Uterus (tissue), 4 donors: Measurements from ENCODE around the gene LCN10. TPM values are rescaled to one million over a fixed set of nuclear protein-coding genes. Genes with fewer than 3 reads are reported as not detected.

ENCODE experiments used
- DNase-seq, 2 donors: peaks; one replicate each; pipeline ENCODE4 v3.0.0-alpha.2; 2019 to 2020
- H3K27ac ChIP-seq, 2 donors: fragments of 200-600 bp; sonication (generic); 1 replicate in 1 of 2; 2 replicates in 1 of 2; pipeline ENCODE4 v1.5.1; 2016 to 2018
- H3K27me3 ChIP-seq, 2 donors: fragments of 200-600 bp; sonication (generic); one replicate each; pipeline ENCODE4 v1.5.1; 2018 to 2019; ENCODE audit warnings: control low read depth in 1 of 2
- H3K36me3 ChIP-seq, 2 donors: fragments of 200-600 bp; sonication (generic); one replicate each; pipeline ENCODE4 v1.5.1; 2019; ENCODE audit warnings: control low read depth in 1 of 2
- H3K4me1 ChIP-seq, 2 donors: fragments of 200-600 bp; sonication (generic); one replicate each; pipeline ENCODE4 v1.5.1; 2018 to 2019; ENCODE audit warnings: control low read depth in 1 of 2
- H3K4me3 ChIP-seq, 2 donors: fragments of 200-600 bp; sonication (generic); 1 replicate in 1 of 2; 2 replicates in 1 of 2; pipeline ENCODE4 v1.5.1; 2018 to 2019; ENCODE audit warnings: mild to moderate bottlenecking in 1 of 2
- H3K9me3 ChIP-seq, 2 donors: fragments of 200-600 bp; sonication (generic); one replicate each; pipeline ENCODE4 v1.5.1; 2019; ENCODE audit warnings: control low read depth in 1 of 2
- POLR2A ChIP-seq, 2 donors: fragments of 450-650 bp; IDR thresholded peaks; one replicate each; pipeline ENCODE4 v1.6.1; 2016; ENCODE audit warnings: antibody characterized with exemption in 2 of 2, mild to moderate bottlenecking in 1 of 2, moderate library complexity in 1 of 2
- intact Hi-C: fragments of 100-400 bp; cut with DNase I; formaldehyde crosslinking; loops from one replicate; pipeline ENCODE4 v1.15.1; 2023; ENCODE audit warnings: low total_unique reads
- total RNA-seq, 4 donors: library from RNA; depleted of rRNA in 3 of 4; stranded (reverse); fragments of >200 nt in 3 of 4; gene quantifications; one replicate each; pipeline versions ENCODE4 v1.1.0 to v1.2.4, GENCODE V29; 2014 to 2023
- TF ChIP-seq, protein P1 (sequence below), 4 experiments: fragments of 200-600 bp in 2 of 4; fragments of 450-650 bp in 2 of 4; sonication (generic) in 2 of 4; IDR thresholded peaks; one replicate each; pipeline ENCODE4 v1.5.1; 2016 to 2019; ENCODE audit warnings: antibody characterized with exemption in 4 of 4, mild to moderate bottlenecking in 2 of 4, moderate library complexity in 1 of 4
- donor health status: DM: yes; HTN: yes; CAD: no.

Gene LCN10
- total RNA-seq, 4 donors from 2014 or later, result 0.55 to 81.4 (median 20.4) TPM

DNA sequence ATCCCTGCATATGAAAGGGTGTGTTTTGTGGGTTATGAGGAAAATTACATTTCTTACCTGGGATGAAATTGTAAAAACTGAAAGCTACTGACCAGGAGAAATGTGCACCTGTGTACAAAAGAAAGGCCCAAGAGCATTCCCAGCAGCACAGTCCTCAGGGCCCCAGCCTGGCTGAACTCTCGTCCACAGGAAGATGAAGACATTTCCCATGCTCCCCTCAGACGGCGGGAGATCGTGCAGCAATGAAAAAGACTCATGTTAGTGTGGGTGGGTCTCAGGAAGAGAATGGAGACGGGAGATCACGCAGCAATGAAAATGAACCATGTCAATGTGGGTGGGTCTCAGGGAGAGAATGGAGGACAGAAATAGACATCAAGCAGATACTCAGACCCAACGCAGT is 34.2 kb upstream of the LCN10 start:
- no peaks in the 10 kb centered on the region for H3K27me3 ChIP-seq
- no peaks in the 10 kb centered on the region for H3K9me3 ChIP-seq
- intact Hi-C loops, result no loop called here
- no peaks in the 10 kb centered on the region for H3K36me3 ChIP-seq
- TF ChIP-seq, protein P1, sequence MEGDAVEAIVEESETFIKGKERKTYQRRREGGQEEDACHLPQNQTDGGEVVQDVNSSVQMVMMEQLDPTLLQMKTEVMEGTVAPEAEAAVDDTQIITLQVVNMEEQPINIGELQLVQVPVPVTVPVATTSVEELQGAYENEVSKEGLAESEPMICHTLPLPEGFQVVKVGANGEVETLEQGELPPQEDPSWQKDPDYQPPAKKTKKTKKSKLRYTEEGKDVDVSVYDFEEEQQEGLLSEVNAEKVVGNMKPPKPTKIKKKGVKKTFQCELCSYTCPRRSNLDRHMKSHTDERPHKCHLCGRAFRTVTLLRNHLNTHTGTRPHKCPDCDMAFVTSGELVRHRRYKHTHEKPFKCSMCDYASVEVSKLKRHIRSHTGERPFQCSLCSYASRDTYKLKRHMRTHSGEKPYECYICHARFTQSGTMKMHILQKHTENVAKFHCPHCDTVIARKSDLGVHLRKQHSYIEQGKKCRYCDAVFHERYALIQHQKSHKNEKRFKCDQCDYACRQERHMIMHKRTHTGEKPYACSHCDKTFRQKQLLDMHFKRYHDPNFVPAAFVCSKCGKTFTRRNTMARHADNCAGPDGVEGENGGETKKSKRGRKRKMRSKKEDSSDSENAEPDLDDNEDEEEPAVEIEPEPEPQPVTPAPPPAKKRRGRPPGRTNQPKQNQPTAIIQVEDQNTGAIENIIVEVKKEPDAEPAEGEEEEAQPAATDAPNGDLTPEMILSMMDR (IDR thresholded peaks at IDR 0.05), result no peak
- TF ChIP-seq POLR2A (IDR thresholded peaks at IDR 0.05), result no peak
- no peaks in the 10 kb centered on the region for H3K4me1 ChIP-seq
- H3K27ac ChIP-seq, result no peak overlapping the region
- H3K4me3 ChIP-seq, result no peak overlapping the region
- no peak for DNase-seq

- H3K4me3 ChIP-seq, result no peak overlapping the region
- intact Hi-C loops, result no loop called here
- H3K4me1 ChIP-seq, result no peaks in the 10 kb centered on the region
- H3K9me3 ChIP-seq, result no peaks in the 10 kb centered on the region
- H3K27me3 ChIP-seq, result no peaks in the 10 kb centered on the region
- TF ChIP-seq POLR2A (IDR thresholded peaks at IDR 0.05), result no peak
- TF ChIP-seq, protein P1 (IDR thresholded peaks at IDR 0.05), result no peak
- no peak for DNase-seq
- no peak overlapping the region for H3K27ac ChIP-seq
- no peaks in the 10 kb centered on the region for H3K36me3 ChIP-seq
Observed at GRCh38 chr9:136775191-136775590, 32.5 kb upstream of the LCN10 start.

GRCh38 chr9:136774416-136775045 is 31.8 kb upstream of the LCN10 start:
- no peak for TF ChIP-seq POLR2A (IDR thresholded peaks at IDR 0.05)
- TF ChIP-seq, protein P1 (IDR thresholded peaks at IDR 0.05), result no peak
- DNase-seq, result no peak
- intact Hi-C loops, result no loop called here

DNA sequence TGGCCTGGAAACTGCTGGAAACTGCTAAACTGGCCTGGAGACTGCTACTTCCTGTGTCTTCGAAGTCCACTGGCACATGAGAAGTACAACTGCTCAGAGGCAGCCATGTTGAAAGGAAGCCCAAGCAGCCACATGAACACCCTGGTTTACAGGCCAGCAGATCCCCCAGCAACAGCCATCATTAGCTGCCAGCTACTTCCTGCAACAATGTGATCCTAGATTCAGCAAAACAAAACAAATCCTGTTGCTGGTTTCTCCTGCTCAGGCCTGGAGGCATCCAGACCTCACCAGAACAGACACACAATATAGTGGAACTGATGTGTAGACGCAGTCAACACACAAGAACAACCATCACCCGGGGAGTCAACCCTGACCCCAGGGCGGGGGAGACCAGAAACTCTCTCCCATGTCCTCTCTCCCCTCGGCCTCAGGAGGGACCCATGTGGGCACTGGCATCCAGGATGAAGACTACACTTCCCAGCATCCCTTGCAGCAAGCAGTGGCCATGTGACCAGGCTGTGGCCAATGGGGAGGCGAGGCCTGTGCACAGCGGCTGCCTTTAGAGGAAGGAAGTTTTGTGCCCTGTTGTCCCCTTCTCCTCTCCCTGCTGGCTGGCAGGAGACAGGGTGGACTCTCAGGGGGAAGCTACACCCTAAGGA is 30.8 kb upstream of the LCN10 start:
- Histone ChIP-seq H3K4me1 (no peaks in the 10 kb centered on the region), H3K27me3 (no peaks in the 10 kb centered on the region), H3K9me3 (no peaks in the 10 kb centered on the region), H3K4me3 (no peak overlapping the region), H3K36me3 (no peaks in the 10 kb centered on the region), H3K27ac (no peak overlapping the region)
- no peak for TF ChIP-seq POLR2A (IDR thresholded peaks at IDR 0.05)
- DNase-seq, result no peak
- intact Hi-C loops, result no loop called here

More at GRCh38 chr9:136774416-136775045, 31.8 kb upstream of the LCN10 start:
- Histone ChIP-seq H3K9me3 (no peaks in the 10 kb centered on the region), H3K4me3 (no peak overlapping the region), H3K27me3 (no peaks in the 10 kb centered on the region), H3K36me3 (no peaks in the 10 kb centered on the region), H3K4me1 (no peaks in the 10 kb centered on the region), H3K27ac (no peak overlapping the region)

GRCh38 chr9:136771907-136772415 is 29.2 kb upstream of the LCN10 start:
- DNase-seq, result no peak
- H3K4me1 ChIP-seq, result no peaks in the 10 kb centered on the region
- no peak overlapping the region for H3K4me3 ChIP-seq
- H3K9me3 ChIP-seq, result no peaks in the 10 kb centered on the region
- H3K36me3 ChIP-seq, result no peaks in the 10 kb centered on the region
- intact Hi-C loops, result no loop called here
- no peak for TF ChIP-seq POLR2A (IDR thresholded peaks at IDR 0.05)
- TF ChIP-seq, protein P1 (IDR thresholded peaks at IDR 0.05), result no peak
- no peak overlapping the region for H3K27ac ChIP-seq
- H3K27me3 ChIP-seq, result no peaks in the 10 kb centered on the region
